ENCODE results near the gene MARK4.
"Not testable (repeated sequence)": the region's sequence is repeated elsewhere in the genome, so short reads cannot be mapped to it uniquely, and the experiment has no call there.

Gene MARK4

GRCh38 chr19:45262570-45262969 is 11.5 kb downstream of the MARK4 start:
- no peaks in the 10 kb centered on the region for H3K27me3 ChIP-seq (ENCODE audit: control insufficient read depth, insufficient read depth, low read length)
- no peaks in the 10 kb centered on the region for H3K4me1 ChIP-seq (ENCODE audit: control insufficient read depth, insufficient read depth, low read length)
- H3K36me3 ChIP-seq (ENCODE audit: control insufficient read depth, insufficient read depth, low read length) = no peaks in the 10 kb centered on the region
- no peak overlapping the region for H3K9ac ChIP-seq (ENCODE audit: low read length)
- H3K4me3 ChIP-seq (ENCODE audit: low read length) = no peak overlapping the region
- no peaks in the 10 kb centered on the region for H3K9me3 ChIP-seq (ENCODE audit: control insufficient read depth, low read length)

DNA sequence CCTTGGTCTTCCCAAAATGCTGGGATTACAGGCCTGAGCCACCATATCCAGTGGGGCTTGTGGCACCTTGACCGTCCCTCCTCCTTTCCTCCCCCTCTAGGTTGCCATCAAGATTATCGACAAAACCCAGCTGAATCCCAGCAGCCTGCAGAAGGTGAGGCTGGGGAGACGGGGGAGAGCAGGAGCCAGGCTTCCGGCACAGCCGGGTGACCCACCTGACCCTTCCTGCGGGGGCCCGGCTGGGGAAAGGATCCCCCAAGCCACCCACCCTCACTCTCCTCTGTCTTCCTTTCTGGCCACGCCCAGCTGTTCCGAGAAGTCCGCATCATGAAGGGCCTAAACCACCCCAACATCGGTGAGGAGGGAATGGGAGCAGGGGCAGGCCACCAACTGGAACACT is 11.9 kb downstream of the MARK4 start:
- Histone ChIP-seq H3K36me3 (ENCODE audit: control insufficient read depth, insufficient read depth, low read length) (no peaks in the 10 kb centered on the region), H3K27me3 (ENCODE audit: control insufficient read depth, insufficient read depth, low read length) (no peaks in the 10 kb centered on the region), H3K4me1 (ENCODE audit: control insufficient read depth, insufficient read depth, low read length) (no peaks in the 10 kb centered on the region), H3K4me3 (ENCODE audit: low read length) (no peak overlapping the region), H3K9ac (ENCODE audit: low read length) (no peak overlapping the region), H3K9me3 (ENCODE audit: control insufficient read depth, low read length) (no peaks in the 10 kb centered on the region)

DNA sequence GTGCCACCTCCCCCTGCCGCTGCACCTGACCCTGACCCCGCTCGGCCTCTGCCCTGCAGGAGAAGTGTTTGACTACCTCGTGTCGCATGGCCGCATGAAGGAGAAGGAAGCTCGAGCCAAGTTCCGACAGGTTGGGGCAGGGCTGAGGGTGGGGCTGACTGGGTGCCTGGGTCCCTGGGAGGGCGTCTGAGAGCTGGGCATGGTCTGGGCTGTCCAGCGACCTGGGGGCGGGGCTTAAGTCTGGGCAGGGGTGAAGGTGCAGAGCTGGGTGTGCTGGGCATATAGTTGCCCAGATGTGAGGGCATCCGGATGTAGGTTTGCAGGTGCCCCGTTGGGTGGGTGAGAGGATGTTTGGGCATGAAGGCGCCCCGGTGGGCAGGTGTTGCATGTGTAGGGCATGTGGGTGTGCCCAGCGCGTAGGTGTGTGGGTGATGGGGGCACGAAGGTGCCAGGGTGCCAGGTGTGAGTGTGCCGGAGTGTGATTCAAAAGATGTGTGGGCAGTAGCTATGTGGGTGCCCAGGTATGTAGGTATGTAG is 13.8 kb downstream of the MARK4 start:
- no peak overlapping the region for H3K9ac ChIP-seq (ENCODE audit: low read length)
- no peaks in the 10 kb centered on the region for H3K36me3 ChIP-seq (ENCODE audit: control insufficient read depth, insufficient read depth, low read length)
- no peaks in the 10 kb centered on the region for H3K9me3 ChIP-seq (ENCODE audit: control insufficient read depth, low read length)
- H3K27me3 ChIP-seq (ENCODE audit: control insufficient read depth, insufficient read depth, low read length) = no peaks in the 10 kb centered on the region
- no peaks in the 10 kb centered on the region for H3K4me1 ChIP-seq (ENCODE audit: control insufficient read depth, insufficient read depth, low read length)
- no peak overlapping the region for H3K4me3 ChIP-seq (ENCODE audit: low read length)

GRCh38 chr19:45265375-45265774 is 14.3 kb downstream of the MARK4 start:
- H3K36me3 ChIP-seq (ENCODE audit: control insufficient read depth, insufficient read depth, low read length) = no peaks in the 10 kb centered on the region

GRCh38 chr19:45267296-45267695 is 16.2 kb downstream of the MARK4 start:
- no peak overlapping the region for H3K4me3 ChIP-seq (ENCODE audit: low read length)
- H3K4me1 ChIP-seq (ENCODE audit: control insufficient read depth, insufficient read depth, low read length) = no peaks in the 10 kb centered on the region
- peaks cover 6% of the 10 kb centered on the region for H3K36me3 ChIP-seq (ENCODE audit: control insufficient read depth, insufficient read depth, low read length)
- no peaks in the 10 kb centered on the region for H3K27me3 ChIP-seq (ENCODE audit: control insufficient read depth, insufficient read depth, low read length)
- no peak overlapping the region for H3K9ac ChIP-seq (ENCODE audit: low read length)
- H3K9me3 ChIP-seq (ENCODE audit: control insufficient read depth, low read length) = no peaks in the 10 kb centered on the region

More at GRCh38 chr19:45265375-45265774, 14.3 kb downstream of the MARK4 start:
- Histone ChIP-seq H3K9me3 (ENCODE audit: control insufficient read depth, low read length) (no peaks in the 10 kb centered on the region), H3K9ac (ENCODE audit: low read length) (no peak overlapping the region), H3K4me1 (ENCODE audit: control insufficient read depth, insufficient read depth, low read length) (no peaks in the 10 kb centered on the region), H3K27me3 (ENCODE audit: control insufficient read depth, insufficient read depth, low read length) (no peaks in the 10 kb centered on the region), H3K4me3 (ENCODE audit: low read length) (no peak overlapping the region)

GRCh38 chr19:45269939-45270338 is 18.9 kb downstream of the MARK4 start:
- H3K4me3 ChIP-seq (ENCODE audit: low read length); H3K9ac ChIP-seq (ENCODE audit: low read length); H3K9me3 ChIP-seq (ENCODE audit: control insufficient read depth, low read length); H3K4me1 ChIP-seq (ENCODE audit: control insufficient read depth, insufficient read depth, low read length); H3K27me3 ChIP-seq (ENCODE audit: control insufficient read depth, insufficient read depth, low read length); H3K36me3 ChIP-seq (ENCODE audit: control insufficient read depth, insufficient read depth, low read length): not testable (repeated sequence)

GRCh38 chr19:45271098-45271734 is 20.1 kb downstream of the MARK4 start:
- H3K9ac ChIP-seq (ENCODE audit: low read length) = no peak overlapping the region
- no peaks in the 10 kb centered on the region for H3K9me3 ChIP-seq (ENCODE audit: control insufficient read depth, low read length)
- H3K36me3 ChIP-seq (ENCODE audit: control insufficient read depth, insufficient read depth, low read length) = peaks cover 6% of the 10 kb centered on the region
- no peaks in the 10 kb centered on the region for H3K4me1 ChIP-seq (ENCODE audit: control insufficient read depth, insufficient read depth, low read length)
- H3K27me3 ChIP-seq (ENCODE audit: control insufficient read depth, insufficient read depth, low read length) = no peaks in the 10 kb centered on the region
- H3K4me3 ChIP-seq (ENCODE audit: low read length) = no peak overlapping the region

- peaks cover 6% of the 10 kb centered on the region for H3K36me3 ChIP-seq (ENCODE audit: control insufficient read depth, insufficient read depth, low read length)
- H3K9me3 ChIP-seq (ENCODE audit: control insufficient read depth, low read length) = no peaks in the 10 kb centered on the region
- no peaks in the 10 kb centered on the region for H3K27me3 ChIP-seq (ENCODE audit: control insufficient read depth, insufficient read depth, low read length)
Observed at GRCh38 chr19:45271735-45272108, 20.7 kb downstream of the MARK4 start.

DNA sequence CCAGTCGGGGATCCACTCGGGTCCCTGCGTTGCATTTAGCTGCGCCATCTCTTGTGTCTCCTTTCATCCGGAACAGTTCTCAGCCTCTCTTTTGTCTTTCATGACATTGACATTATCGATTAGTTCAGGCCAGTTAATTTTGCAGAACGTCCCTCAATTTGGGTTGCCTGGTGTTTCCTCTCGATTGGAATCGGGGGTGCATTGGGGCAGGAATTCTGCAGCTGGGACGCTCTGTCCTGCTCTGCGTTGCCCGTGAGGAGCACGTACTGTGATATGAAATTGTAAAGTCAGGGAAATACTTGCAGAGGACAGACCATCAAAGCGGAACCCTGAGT is 22.4 kb downstream of the MARK4 start:
- no peaks in the 10 kb centered on the region for H3K27me3 ChIP-seq (ENCODE audit: control insufficient read depth, insufficient read depth, low read length)
- peaks cover 6% of the 10 kb centered on the region for H3K36me3 ChIP-seq (ENCODE audit: control insufficient read depth, insufficient read depth, low read length)
- no peaks in the 10 kb centered on the region for H3K9me3 ChIP-seq (ENCODE audit: control insufficient read depth, low read length)
- H3K4me3 ChIP-seq (ENCODE audit: low read length) = no peak overlapping the region
- no peak overlapping the region for H3K9ac ChIP-seq (ENCODE audit: low read length)
- H3K4me1 ChIP-seq (ENCODE audit: control insufficient read depth, insufficient read depth, low read length) = no peaks in the 10 kb centered on the region

More at GRCh38 chr19:45271735-45272108, 20.7 kb downstream of the MARK4 start:
- no peak overlapping the region for H3K4me3 ChIP-seq (ENCODE audit: low read length)
- no peak overlapping the region for H3K9ac ChIP-seq (ENCODE audit: low read length)
- H3K4me1 ChIP-seq (ENCODE audit: control insufficient read depth, insufficient read depth, low read length) = no peaks in the 10 kb centered on the region

GRCh38 chr19:45275370-45275971 is 24.4 kb downstream of the MARK4 start:
- Histone ChIP-seq H3K4me3 (ENCODE audit: low read length) (no peak overlapping the region), H3K27me3 (ENCODE audit: control insufficient read depth, insufficient read depth, low read length) (no peaks in the 10 kb centered on the region), H3K36me3 (ENCODE audit: control insufficient read depth, insufficient read depth, low read length) (peaks cover 6% of the 10 kb centered on the region)

GRCh38 chr19:45276284-45276687 is 25.2 kb downstream of the MARK4 start:
- H3K36me3 ChIP-seq (ENCODE audit: control insufficient read depth, insufficient read depth, low read length) = peaks cover 5% of the 10 kb centered on the region
- H3K4me1 ChIP-seq (ENCODE audit: control insufficient read depth, insufficient read depth, low read length) = no peaks in the 10 kb centered on the region

More at GRCh38 chr19:45275370-45275971, 24.4 kb downstream of the MARK4 start:
- H3K4me1 ChIP-seq (ENCODE audit: control insufficient read depth, insufficient read depth, low read length) = no peaks in the 10 kb centered on the region
- no peaks in the 10 kb centered on the region for H3K9me3 ChIP-seq (ENCODE audit: control insufficient read depth, low read length)
- H3K9ac ChIP-seq (ENCODE audit: low read length) = no peak overlapping the region

DNA sequence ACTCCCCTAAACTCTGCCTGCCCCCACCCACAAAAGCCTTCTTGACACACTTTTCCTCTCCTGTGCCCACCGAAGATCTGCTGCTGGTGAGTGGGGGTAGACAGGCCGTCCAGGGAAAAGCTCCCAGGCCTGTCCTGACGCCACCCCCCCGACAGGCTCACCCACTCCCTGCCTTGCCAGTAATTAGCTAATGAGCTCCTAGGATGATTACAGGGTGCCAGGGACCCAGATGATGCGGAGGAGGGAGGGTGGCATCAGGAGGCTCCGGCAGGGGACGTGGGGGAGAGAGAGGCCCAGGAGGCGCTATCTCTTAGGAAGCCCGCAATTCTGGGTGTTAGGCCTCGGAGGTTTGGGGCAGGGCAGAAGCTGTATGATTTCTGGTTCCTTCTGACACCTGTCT is 27.0 kb downstream of the MARK4 start:
- no peaks in the 10 kb centered on the region for H3K4me1 ChIP-seq (ENCODE audit: control insufficient read depth, insufficient read depth, low read length)
- no peaks in the 10 kb centered on the region for H3K9me3 ChIP-seq (ENCODE audit: control insufficient read depth, low read length)
- H3K9ac ChIP-seq (ENCODE audit: low read length) = no peak overlapping the region
- H3K27me3 ChIP-seq (ENCODE audit: control insufficient read depth, insufficient read depth, low read length) = no peaks in the 10 kb centered on the region
- H3K4me3 ChIP-seq (ENCODE audit: low read length) = no peak overlapping the region
- no peaks in the 10 kb centered on the region for H3K36me3 ChIP-seq (ENCODE audit: control insufficient read depth, insufficient read depth, low read length)

More at GRCh38 chr19:45276284-45276687, 25.2 kb downstream of the MARK4 start:
- H3K9ac ChIP-seq (ENCODE audit: low read length) = no peak overlapping the region
- H3K27me3 ChIP-seq (ENCODE audit: control insufficient read depth, insufficient read depth, low read length) = no peaks in the 10 kb centered on the region
- no peaks in the 10 kb centered on the region for H3K9me3 ChIP-seq (ENCODE audit: control insufficient read depth, low read length)
- no peak overlapping the region for H3K4me3 ChIP-seq (ENCODE audit: low read length)

Data from mucosa of stomach (tissue), 1 donor.